ENCODE results near the gene QRICH1. TPM values are rescaled to one million over a fixed set of nuclear protein-coding genes. Genes with fewer than 3 reads are reported as not detected.

QRICH1 gene
- total and polyA plus RNA-seq, 2 of the 13 experiments (the other 11 are each of a cell fraction or from before 2014, with no cell fraction given), result 52.6 to 102 TPM

DNA sequence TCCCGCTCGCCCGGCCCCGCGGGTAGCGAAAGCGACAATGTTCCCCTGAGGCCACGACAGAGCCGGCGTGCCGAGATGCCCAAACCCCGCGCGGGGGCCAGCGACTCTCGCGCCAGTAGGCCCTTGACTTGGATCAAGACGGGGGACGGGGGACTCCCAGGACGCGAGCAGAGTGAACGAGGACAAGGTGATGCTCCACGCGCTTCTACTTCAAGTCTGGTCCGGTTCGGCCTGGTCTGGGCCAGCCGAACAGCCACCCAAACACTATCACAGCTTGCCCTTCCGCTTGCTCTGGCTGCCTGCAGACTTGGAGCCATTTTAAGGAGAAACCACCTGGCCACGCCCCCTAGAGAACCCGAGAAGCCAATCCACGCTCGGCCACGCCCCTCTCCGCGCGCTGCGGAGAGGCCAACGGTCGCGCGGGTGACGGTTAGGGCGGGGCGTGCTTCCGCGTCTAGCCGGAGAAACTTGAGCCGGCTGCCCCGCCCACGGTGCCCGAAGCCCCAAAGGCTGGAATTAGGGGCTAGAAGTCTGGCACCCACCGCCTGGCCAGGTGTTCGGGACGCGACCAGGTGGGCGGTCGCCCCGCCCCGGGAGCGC is 72.6 kb downstream of the QRICH1 start (continued):
- peak; percentile 16; the same call in 1 of the 2 replicates for TF ChIP-seq ZNF772 (CRISPR knock-in tag; IDR thresholded peaks at IDR 0.05)
- TF ChIP-seq PLRG1 (conservative IDR thresholded peaks at IDR 0.05), result no peak
- TF ChIP-seq CENPT (CRISPR knock-in tag; IDR thresholded peaks at IDR 0.05; ENCODE audit: low read depth), result no peak
- TF ChIP-seq, protein P1, sequence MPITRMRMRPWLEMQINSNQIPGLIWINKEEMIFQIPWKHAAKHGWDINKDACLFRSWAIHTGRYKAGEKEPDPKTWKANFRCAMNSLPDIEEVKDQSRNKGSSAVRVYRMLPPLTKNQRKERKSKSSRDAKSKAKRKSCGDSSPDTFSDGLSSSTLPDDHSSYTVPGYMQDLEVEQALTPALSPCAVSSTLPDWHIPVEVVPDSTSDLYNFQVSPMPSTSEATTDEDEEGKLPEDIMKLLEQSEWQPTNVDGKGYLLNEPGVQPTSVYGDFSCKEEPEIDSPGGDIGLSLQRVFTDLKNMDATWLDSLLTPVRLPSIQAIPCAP (CRISPR knock-in tag; IDR thresholded peaks at IDR 0.05; ENCODE audit: low read depth), result peak; percentile 75; the same call in 1 of the 2 replicates
- TF ChIP-seq ZNF644 (CRISPR knock-in tag; IDR thresholded peaks at IDR 0.05; ENCODE audit: low read depth), result no peak
- TF ChIP-seq TBX3 (IDR thresholded peaks at IDR 0.05; ENCODE audit: borderline replicate concordance), result no peak
- TF ChIP-seq ZNF30 (CRISPR knock-in tag; IDR thresholded peaks at IDR 0.05), result 0 out of 2 replicates have a peak, but pooled peaks have one; percentile 18
- peak; percentile 76; the same call in 1 of the 2 replicates for TF ChIP-seq NKX3-1 (CRISPR knock-in tag; IDR thresholded peaks at IDR 0.05)
- 0 out of 2 replicates have a peak, but pooled peaks have one; percentile 39 for TF ChIP-seq ZNF605 (CRISPR knock-in tag; IDR thresholded peaks at IDR 0.05)
- TF ChIP-seq ZNF790 (CRISPR knock-in tag; IDR thresholded peaks at IDR 0.05; ENCODE audit: borderline replicate concordance), result 0 out of 2 replicates have a peak, but pooled peaks have one; percentile 52
- TF ChIP-seq PAWR (CRISPR knock-in tag; IDR thresholded peaks at IDR 0.05; ENCODE audit: borderline replicate concordance), result 0 out of 2 replicates have a peak, but pooled peaks have one; percentile 73
- TF ChIP-seq ZNF660 (CRISPR knock-in tag; IDR thresholded peaks at IDR 0.05; ENCODE audit: borderline replicate concordance, low read depth), result no peak
- TF ChIP-seq, protein P2, sequence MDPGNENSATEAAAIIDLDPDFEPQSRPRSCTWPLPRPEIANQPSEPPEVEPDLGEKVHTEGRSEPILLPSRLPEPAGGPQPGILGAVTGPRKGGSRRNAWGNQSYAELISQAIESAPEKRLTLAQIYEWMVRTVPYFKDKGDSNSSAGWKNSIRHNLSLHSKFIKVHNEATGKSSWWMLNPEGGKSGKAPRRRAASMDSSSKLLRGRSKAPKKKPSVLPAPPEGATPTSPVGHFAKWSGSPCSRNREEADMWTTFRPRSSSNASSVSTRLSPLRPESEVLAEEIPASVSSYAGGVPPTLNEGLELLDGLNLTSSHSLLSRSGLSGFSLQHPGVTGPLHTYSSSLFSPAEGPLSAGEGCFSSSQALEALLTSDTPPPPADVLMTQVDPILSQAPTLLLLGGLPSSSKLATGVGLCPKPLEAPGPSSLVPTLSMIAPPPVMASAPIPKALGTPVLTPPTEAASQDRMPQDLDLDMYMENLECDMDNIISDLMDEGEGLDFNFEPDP (CRISPR knock-in tag; conservative IDR thresholded peaks at IDR 0.05), result no peak
- TF ChIP-seq KLF9 (CRISPR knock-in tag; IDR thresholded peaks at IDR 0.05; ENCODE audit: low read depth), result peak; percentile 93
- TF ChIP-seq ARNTL (CRISPR knock-in tag; IDR thresholded peaks at IDR 0.05), result peak; percentile 10; the same call in 1 of the 2 replicates
- TF ChIP-seq ZNF558 (CRISPR knock-in tag; IDR thresholded peaks at IDR 0.05; ENCODE audit: borderline replicate concordance), result peak; percentile 85; the same call in 1 of the 2 replicates
- no peak for TF ChIP-seq FOXM1 (CRISPR knock-in tag; IDR thresholded peaks at IDR 0.05)
- TF ChIP-seq GATAD1 (CRISPR knock-in tag; IDR thresholded peaks at IDR 0.05), result no peak
- peak; percentile 83 for TF ChIP-seq RBM39 (IDR thresholded peaks at IDR 0.05; ENCODE audit: low read depth, low read length, poor library complexity, severe bottlenecking)
- 0 out of 2 replicates have a peak, but pooled peaks have one; percentile 0 for TF ChIP-seq ZNF577 (CRISPR knock-in tag; IDR thresholded peaks at IDR 0.05; ENCODE audit: borderline replicate concordance, low read depth)
- no peak for TF ChIP-seq HNRNPUL1 (IDR thresholded peaks at IDR 0.05; ENCODE audit: low read depth, low read length)
- peak; percentile 17 for TF ChIP-seq ZNF124 (CRISPR knock-in tag; IDR thresholded peaks at IDR 0.05)
- TF ChIP-seq PHF21A (CRISPR knock-in tag; IDR thresholded peaks at IDR 0.05), result no peak; the same call in 1 of the 2 replicates
- no peak for TF ChIP-seq ARNT (IDR thresholded peaks at IDR 0.05)
- TF ChIP-seq, protein P3, sequence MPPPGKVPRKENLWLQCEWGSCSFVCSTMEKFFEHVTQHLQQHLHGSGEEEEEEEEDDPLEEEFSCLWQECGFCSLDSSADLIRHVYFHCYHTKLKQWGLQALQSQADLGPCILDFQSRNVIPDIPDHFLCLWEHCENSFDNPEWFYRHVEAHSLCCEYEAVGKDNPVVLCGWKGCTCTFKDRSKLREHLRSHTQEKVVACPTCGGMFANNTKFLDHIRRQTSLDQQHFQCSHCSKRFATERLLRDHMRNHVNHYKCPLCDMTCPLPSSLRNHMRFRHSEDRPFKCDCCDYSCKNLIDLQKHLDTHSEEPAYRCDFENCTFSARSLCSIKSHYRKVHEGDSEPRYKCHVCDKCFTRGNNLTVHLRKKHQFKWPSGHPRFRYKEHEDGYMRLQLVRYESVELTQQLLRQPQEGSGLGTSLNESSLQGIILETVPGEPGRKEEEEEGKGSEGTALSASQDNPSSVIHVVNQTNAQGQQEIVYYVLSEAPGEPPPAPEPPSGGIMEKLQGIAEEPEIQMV (CRISPR knock-in tag; IDR thresholded peaks at IDR 0.05; ENCODE audit: low read depth), result peak; percentile 82
- no peak for TF ChIP-seq ZNF354B (CRISPR knock-in tag; IDR thresholded peaks at IDR 0.05)

Data from HepG2 (cell line).